Measurements from ENCODE around the gene ALPG. TPM values are rescaled to one million over a fixed set of nuclear protein-coding genes. Genes with fewer than 3 reads are reported as not detected.

The ALPG gene
- total and polyA plus RNA-seq, 4 donors = not detected

DNA sequence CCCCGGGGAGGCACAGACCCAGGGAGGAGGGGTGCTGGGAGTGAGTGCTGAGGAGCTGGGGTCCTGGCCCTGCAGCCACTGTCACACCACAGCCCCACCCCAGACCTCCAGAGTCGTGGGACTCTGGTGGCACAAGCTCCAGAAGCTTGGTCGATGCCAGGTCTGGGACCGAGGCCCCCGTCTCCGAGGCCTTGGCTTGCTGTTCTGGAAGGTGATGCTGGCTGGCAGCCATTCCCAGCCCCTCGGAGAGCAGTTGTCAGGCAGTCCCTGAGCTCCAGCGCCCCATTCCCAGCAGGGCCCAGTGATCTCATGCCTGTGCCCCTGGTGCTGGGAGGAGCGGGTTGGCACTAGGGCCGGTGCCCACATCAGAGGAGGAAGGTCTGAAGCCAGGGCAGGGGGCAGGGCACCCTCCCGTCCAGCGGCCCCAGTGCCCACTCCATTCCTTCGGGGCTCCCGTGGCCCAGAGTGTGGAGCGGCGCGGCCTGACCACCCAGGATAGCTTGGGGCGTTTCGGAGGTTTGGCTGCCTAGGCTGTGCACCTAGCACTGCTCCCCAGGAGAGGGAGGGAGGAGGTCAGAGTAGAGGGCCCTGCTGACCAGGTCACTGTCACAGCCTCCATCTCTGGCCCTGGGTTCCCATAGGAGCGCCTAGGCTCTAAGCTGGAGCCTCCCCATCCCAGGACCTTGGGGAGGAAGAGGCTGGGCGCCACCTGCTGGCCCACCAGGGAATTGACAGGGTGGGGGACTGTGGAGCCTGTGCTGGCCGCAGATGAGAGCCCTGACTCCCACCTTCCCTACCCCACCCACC lies 32.5 kb downstream of the ALPG start:
- Histone ChIP-seq H3K27ac (ENCODE audit: low read depth in 1 of 2, low read length in 2 of 2) (no peak overlapping the region), H3K4me3 (ENCODE audit: low read depth in 1 of 3, low read length in 3 of 3) (no peak overlapping the region), H3K27me3 (ENCODE audit: control insufficient read depth in 4 of 4, insufficient read depth in 4 of 4, low read length in 3 of 4) (no peaks in the 10 kb centered on the region), H3K4me1 (ENCODE audit: control insufficient read depth in 4 of 4, insufficient read depth in 4 of 4, low read length in 3 of 4) (peaks cover 0 to 5% (median 2%) of the 10 kb centered on the region in 4 donors), H3K36me3 (ENCODE audit: control insufficient read depth in 4 of 4, insufficient read depth in 3 of 4, low read depth in 1 of 4, low read length in 3 of 4) (no peaks in the 10 kb centered on the region), H3K9ac (ENCODE audit: low read depth in 1 of 2, low read length in 2 of 2) (no peak overlapping the region), H3K9me3 (ENCODE audit: control insufficient read depth in 4 of 4, low read length in 3 of 4) (no peaks in the 10 kb centered on the region)
- no peak for DNase-seq (ENCODE audit: low spot score)
- TF ChIP-seq, protein P1, sequence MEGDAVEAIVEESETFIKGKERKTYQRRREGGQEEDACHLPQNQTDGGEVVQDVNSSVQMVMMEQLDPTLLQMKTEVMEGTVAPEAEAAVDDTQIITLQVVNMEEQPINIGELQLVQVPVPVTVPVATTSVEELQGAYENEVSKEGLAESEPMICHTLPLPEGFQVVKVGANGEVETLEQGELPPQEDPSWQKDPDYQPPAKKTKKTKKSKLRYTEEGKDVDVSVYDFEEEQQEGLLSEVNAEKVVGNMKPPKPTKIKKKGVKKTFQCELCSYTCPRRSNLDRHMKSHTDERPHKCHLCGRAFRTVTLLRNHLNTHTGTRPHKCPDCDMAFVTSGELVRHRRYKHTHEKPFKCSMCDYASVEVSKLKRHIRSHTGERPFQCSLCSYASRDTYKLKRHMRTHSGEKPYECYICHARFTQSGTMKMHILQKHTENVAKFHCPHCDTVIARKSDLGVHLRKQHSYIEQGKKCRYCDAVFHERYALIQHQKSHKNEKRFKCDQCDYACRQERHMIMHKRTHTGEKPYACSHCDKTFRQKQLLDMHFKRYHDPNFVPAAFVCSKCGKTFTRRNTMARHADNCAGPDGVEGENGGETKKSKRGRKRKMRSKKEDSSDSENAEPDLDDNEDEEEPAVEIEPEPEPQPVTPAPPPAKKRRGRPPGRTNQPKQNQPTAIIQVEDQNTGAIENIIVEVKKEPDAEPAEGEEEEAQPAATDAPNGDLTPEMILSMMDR (IDR thresholded peaks at IDR 0.05; ENCODE audit: low read depth, low read length, missing input control) = peak; percentile 17
- TF ChIP-seq FOXA2 (IDR thresholded peaks at IDR 0.05) (no peak), RAD21 (IDR thresholded peaks at IDR 0.05) (peak in 1 of 2 donors; percentile 60)
- WGBS = 68% methylated on average over 22 of the region's 22 CpGs

DNA sequence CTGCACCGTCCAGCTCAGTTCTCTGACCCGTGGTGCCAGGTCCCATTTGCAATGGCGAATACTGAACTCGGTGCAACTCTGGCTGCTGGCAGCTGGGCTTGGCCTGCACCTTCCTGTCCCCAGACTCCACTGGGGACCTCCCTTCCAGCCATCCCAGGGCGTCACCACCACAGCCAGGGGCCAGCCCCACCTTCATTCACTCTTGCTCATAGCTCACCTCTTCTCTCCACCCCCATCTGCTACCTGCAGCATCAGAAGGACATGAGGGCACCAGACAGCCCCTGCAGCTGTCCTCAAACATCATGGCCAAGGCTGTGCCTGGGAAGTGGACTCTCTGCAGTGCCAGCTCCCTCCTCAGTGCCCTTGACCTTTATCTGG lies 33.1 kb downstream of the ALPG start:
- no peaks in the 10 kb centered on the region for H3K36me3 ChIP-seq (ENCODE audit: control insufficient read depth in 4 of 4, insufficient read depth in 3 of 4, low read depth in 1 of 4, low read length in 3 of 4)
- no peak for DNase-seq (ENCODE audit: low spot score)
- no peak overlapping the region for H3K4me3 ChIP-seq (ENCODE audit: low read depth in 1 of 3, low read length in 3 of 3)
- H3K27me3 ChIP-seq (ENCODE audit: control insufficient read depth in 4 of 4, insufficient read depth in 4 of 4, low read length in 3 of 4) = no peaks in the 10 kb centered on the region
- no peak overlapping the region for H3K27ac ChIP-seq (ENCODE audit: low read depth in 1 of 2, low read length in 2 of 2)
- H3K4me1 ChIP-seq (ENCODE audit: control insufficient read depth in 4 of 4, insufficient read depth in 4 of 4, low read length in 3 of 4) = peaks cover 2 to 10% (median 5%) of the 10 kb centered on the region in 4 donors
- no peak overlapping the region for H3K9ac ChIP-seq (ENCODE audit: low read depth in 1 of 2, low read length in 2 of 2)
- TF ChIP-seq NR2F2 (IDR thresholded peaks at IDR 0.05) = no peak
- TF ChIP-seq, protein P2, sequence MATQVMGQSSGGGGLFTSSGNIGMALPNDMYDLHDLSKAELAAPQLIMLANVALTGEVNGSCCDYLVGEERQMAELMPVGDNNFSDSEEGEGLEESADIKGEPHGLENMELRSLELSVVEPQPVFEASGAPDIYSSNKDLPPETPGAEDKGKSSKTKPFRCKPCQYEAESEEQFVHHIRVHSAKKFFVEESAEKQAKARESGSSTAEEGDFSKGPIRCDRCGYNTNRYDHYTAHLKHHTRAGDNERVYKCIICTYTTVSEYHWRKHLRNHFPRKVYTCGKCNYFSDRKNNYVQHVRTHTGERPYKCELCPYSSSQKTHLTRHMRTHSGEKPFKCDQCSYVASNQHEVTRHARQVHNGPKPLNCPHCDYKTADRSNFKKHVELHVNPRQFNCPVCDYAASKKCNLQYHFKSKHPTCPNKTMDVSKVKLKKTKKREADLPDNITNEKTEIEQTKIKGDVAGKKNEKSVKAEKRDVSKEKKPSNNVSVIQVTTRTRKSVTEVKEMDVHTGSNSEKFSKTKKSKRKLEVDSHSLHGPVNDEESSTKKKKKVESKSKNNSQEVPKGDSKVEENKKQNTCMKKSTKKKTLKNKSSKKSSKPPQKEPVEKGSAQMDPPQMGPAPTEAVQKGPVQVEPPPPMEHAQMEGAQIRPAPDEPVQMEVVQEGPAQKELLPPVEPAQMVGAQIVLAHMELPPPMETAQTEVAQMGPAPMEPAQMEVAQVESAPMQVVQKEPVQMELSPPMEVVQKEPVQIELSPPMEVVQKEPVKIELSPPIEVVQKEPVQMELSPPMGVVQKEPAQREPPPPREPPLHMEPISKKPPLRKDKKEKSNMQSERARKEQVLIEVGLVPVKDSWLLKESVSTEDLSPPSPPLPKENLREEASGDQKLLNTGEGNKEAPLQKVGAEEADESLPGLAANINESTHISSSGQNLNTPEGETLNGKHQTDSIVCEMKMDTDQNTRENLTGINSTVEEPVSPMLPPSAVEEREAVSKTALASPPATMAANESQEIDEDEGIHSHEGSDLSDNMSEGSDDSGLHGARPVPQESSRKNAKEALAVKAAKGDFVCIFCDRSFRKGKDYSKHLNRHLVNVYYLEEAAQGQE (IDR thresholded peaks at IDR 0.05) = no peak
- TF ChIP-seq, protein P3, sequence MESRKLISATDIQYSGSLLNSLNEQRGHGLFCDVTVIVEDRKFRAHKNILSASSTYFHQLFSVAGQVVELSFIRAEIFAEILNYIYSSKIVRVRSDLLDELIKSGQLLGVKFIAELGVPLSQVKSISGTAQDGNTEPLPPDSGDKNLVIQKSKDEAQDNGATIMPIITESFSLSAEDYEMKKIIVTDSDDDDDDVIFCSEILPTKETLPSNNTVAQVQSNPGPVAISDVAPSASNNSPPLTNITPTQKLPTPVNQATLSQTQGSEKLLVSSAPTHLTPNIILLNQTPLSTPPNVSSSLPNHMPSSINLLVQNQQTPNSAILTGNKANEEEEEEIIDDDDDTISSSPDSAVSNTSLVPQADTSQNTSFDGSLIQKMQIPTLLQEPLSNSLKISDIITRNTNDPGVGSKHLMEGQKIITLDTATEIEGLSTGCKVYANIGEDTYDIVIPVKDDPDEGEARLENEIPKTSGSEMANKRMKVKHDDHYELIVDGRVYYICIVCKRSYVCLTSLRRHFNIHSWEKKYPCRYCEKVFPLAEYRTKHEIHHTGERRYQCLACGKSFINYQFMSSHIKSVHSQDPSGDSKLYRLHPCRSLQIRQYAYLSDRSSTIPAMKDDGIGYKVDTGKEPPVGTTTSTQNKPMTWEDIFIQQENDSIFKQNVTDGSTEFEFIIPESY (IDR thresholded peaks at IDR 0.05) = no peak
- no peak for TF ChIP-seq TAF1 (conservative IDR thresholded peaks at IDR 0.05)
- TF ChIP-seq, protein P4, sequence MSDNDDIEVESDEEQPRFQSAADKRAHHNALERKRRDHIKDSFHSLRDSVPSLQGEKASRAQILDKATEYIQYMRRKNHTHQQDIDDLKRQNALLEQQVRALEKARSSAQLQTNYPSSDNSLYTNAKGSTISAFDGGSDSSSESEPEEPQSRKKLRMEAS (IDR thresholded peaks at IDR 0.05) = no peak
- no peak for TF ChIP-seq SP1 (IDR thresholded peaks at IDR 0.05)
- no peak for TF ChIP-seq YY1 (IDR thresholded peaks at IDR 0.05)
- no peak for TF ChIP-seq FOXA2 (IDR thresholded peaks at IDR 0.05)
- TF ChIP-seq RXRA (IDR thresholded peaks at IDR 0.05) = no peak
- TF ChIP-seq HNF4A (conservative IDR thresholded peaks at IDR 0.05) = no peak
- TF ChIP-seq, protein P1 (IDR thresholded peaks at IDR 0.05; ENCODE audit: low read depth, low read length, missing input control) = no peak
- no peak for TF ChIP-seq EGR1 (IDR thresholded peaks at IDR 0.05; ENCODE audit: low read depth in 2 of 2)
- H3K9me3 ChIP-seq (ENCODE audit: control insufficient read depth in 4 of 4, low read length in 3 of 4) = no peaks in the 10 kb centered on the region
- WGBS = 25% methylated on average over 3 of the region's 5 CpGs

Measured in liver (tissue), 9 donors.